Ramos (cell line): ENCODE results near the gene PEX11B.

Experiments
- in situ Hi-C: fragments of 300-500 bp; cut with MboI; formaldehyde crosslinking; loops from one replicate; pipeline ENCODE4 v1.14.3; 2022; ENCODE audit warnings: low sequenced_read_pairs; ENCODE audit not compliant: unreplicated experiment

The PEX11B gene

DNA sequence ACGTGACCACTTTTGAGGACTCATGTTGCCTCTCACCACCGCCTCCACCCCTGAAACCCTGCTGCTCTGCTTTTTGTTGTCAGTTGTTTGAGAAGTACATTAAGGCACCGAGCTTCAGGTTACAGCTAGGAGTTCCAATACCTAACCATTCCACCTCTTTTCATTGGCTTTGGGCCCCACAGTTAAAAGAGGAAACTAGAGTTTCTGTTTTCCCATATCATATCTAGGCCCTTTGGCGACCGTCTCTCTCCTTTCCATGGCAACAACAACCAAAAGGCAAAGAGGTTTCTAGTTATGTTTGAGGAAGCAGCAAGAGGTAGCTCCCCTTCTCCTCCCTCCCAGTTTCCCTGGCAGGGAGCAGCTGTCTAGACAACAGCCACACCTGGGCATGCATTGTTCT lies 38.7 kb downstream of the PEX11B start:
- in situ Hi-C loops, result no loop called here

DNA sequence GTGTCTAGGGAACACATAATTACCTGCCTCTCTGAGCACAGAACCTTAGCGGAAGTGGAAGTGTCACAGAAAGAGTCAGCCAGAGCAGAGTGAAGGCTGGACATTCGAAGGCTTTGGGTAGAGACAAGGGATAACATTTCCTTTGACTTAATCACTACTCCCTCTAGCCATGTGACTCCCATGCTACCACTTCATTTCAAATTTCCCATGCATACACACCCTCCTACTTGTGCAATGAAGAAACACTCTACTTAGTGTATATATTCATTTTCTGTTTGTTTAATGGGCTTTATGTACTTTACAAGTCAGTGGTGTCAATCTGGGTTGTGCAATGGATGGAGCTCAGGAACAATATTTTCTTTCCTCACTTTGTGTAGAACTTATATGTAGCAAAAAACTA lies 39.8 kb downstream of the PEX11B start:
- in situ Hi-C loops, result no loop called here

DNA sequence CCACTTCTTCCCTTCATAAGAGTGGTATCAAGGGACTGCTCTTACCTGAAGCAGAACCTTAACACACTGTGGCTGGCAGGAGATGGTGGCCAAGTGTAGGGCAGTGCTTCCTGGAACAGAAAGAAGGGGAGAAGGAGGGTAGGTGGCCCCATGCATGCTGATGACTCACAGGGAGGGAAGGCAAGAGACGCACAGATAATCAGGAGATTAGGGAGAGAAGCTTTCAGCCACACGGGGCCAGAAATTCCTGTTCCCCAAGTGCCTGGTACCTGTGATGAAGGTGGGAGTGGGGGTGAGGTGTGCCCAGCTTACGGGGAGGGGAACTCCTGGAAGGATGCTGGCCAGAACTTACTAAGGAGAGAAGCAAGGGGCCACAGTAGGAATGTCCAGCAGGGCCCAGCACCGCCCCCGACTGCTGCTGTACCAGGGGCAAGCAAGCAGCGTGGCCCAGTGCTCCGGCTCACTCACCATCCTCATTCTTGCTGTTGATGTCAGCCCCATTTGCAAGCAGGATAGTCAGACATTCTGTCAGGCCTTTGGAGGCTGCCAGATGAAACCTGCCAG lies 40.5 kb downstream of the PEX11B start:
- in situ Hi-C loops, result no loop called here

DNA sequence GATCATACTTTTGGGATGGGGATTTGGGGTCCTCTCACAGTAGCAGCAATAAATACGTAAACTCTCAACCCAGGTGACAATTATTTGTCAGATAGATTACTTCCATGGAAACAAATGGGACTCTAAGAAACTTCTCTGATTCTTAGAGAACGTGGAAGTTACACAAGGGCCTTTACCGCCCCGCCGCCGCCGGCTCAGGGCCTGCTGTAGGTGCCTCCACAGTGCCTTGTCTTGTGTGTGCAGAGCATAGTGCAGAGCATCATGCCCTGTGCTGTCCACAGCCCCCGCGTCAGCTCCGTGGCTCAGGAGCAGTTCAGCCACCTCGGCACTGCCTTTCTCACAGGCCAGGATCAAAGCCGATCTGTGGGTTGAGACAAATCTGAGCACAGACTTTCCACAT lies 43.9 kb downstream of the PEX11B start:
- in situ Hi-C loops, result no loop called here

DNA sequence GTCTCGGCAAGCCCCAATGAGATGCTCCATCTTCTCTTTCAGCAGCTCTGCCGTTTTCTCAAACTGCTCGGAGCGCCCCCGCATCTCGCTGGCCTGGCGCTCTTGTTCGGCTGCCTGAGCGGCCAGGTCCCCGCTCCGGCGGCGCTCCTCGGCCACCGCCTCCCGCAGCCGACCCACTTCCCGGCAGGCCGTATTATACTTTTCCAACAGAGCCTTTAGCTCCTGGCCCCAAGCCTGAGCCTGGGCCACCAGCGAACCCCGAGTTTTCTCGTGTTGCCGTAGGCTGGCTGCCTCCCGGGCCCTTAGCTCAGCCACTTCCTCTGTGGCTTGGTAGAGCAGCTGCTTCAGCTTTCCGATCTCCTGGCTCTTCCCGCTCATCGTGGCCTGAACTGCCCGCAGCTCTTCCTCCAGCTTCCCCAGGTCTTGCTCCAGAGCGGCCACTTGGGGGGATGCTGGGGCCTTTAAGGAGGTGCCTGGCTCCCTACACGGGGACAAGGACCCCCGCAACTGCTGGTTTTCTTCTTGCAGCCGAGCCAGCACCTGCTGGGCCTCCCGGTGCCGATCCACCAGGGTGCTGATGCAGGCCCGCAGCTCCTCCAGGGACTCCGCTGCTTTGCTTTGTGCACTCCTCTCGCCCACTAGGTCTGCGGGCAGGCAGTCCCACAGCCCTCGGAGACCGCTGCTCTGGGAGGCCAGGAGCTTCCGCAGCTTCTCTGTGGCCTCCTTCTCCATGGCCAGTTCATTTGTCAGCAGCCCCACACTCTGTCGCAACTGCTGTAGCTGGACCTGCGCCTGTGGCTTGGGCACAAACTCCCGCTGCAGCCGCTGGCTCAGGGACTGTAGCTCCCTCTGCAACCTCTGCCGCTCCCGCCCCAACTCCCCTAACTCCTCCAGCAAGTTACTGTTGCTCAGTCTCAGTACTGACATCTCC lies 46.3 kb downstream of the PEX11B start:
- in situ Hi-C loops, result no loop called here

DNA sequence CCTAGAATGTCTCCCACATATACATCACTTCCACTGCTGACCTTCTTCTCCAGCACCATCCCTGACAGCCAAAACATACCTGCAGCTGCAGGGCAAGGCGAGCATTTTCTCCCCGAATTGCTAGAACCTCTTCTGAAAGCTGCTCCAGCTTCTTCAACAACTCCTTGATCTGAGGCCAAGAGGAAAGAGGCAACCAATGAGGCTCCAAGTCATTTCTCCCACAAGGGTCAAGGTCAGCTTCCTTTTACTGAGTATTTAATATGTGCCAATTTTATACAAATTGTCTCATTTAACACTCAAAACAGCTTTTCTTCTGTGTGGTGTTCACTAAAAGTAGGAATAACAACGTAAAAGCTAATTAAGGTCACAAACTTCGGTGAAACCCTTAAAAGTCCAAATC lies 50.3 kb downstream of the PEX11B start:
- in situ Hi-C loops, result no loop called here

DNA sequence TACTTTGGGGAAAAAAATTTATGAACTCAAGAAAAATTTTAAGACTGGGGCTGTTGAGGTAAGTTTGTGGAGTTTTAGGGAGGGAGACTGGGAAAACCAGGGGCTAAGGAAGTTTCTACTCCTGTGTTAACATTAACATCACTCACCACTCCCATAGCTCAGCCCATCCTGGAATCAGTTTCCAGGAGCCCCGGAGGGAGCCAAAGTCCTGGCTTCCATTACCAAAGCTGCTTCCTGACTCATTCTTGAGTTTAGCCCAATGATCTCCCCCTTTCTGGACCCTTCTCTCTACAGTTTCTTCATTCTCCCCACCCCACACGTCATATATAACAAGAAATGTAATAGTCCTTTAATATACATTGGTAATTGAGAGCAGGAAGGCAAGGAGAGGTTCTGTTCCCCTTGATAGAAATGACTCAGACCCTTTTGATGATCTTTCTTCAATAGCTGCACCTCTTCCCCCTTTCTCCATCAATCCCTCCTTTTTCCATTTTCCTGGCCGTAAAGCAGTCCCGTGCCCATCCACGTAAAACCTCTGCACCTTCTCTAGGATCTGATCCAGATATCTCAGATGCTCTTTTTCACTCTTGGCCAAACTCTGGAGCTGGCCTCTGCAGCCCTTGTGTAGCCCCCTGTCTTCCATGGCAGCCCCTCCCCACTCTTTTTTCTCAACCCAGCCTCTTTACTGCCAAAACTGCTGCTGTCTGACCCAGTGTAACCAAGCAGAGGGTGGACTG lies 55.1 kb downstream of the PEX11B start:
- in situ Hi-C loops, result loop anchor here (5.0 kb wide), 1 partner anchor 34 kb away; no protein-coding TSS in a partner anchor
